ENCODE data around the gene SYT15.

The SYT15 gene

GRCh38 chr10:46558122-46558391, 20.9 kb upstream of the SYT15 start:
- DNase-seq (ENCODE audit: low read depth in 1 of 2, low spot score in 1 of 2): no peak
- no peak for TF ChIP-seq CTCF (IDR thresholded peaks at IDR 0.05; ENCODE audit: insufficient read depth, low read length)
- TF ChIP-seq REST (IDR thresholded peaks at IDR 0.05; ENCODE audit: insufficient replicate concordance, low read depth): no peak
- TF ChIP-seq GABPA (IDR thresholded peaks at IDR 0.05; ENCODE audit: low read depth): no peak
- no peak for TF ChIP-seq SPI1 (IDR thresholded peaks at IDR 0.05; ENCODE audit: borderline replicate concordance, low read depth)
- TF ChIP-seq POLR2AphosphoS5 (IDR thresholded peaks at IDR 0.05; ENCODE audit: low read depth): no peak
- Histone ChIP-seq H3K27me3 (ENCODE audit: insufficient read depth, poor library complexity, severe bottlenecking) (peaks cover 63% of the 10 kb centered on the region), H3K4me3 (replicated peaks; ENCODE audit: insufficient read depth, low read length) (no peak overlapping the region), H3K27ac (replicated peaks) (no peak overlapping the region)

GRCh38 chr10:46558392-46559185, 20.3 kb upstream of the SYT15 start:
- peaks cover 63% of the 10 kb centered on the region for H3K27me3 ChIP-seq (ENCODE audit: insufficient read depth, poor library complexity, severe bottlenecking)

More at GRCh38 chr10:46558392-46559185, 20.3 kb upstream of the SYT15 start:
- Histone ChIP-seq H3K27ac (replicated peaks) (no peak overlapping the region), H3K4me3 (replicated peaks; ENCODE audit: insufficient read depth, low read length) (no peak overlapping the region)
- DNase-seq (ENCODE audit: low read depth in 1 of 2, low spot score in 1 of 2): peak in 1 of 2 experiments; percentile 1
- TF ChIP-seq POLR2AphosphoS5 (IDR thresholded peaks at IDR 0.05; ENCODE audit: low read depth) (no peak), SPI1 (IDR thresholded peaks at IDR 0.05; ENCODE audit: borderline replicate concordance, low read depth) (no peak), GABPA (IDR thresholded peaks at IDR 0.05; ENCODE audit: low read depth) (no peak), REST (IDR thresholded peaks at IDR 0.05; ENCODE audit: insufficient replicate concordance, low read depth) (no peak), CTCF (IDR thresholded peaks at IDR 0.05; ENCODE audit: insufficient read depth, low read length) (no peak)

Measured in HL-60 (cell line).